PC-9 (cell line): Measurements from ENCODE around the gene NAV3. TPM values are rescaled to one million over a fixed set of nuclear protein-coding genes. Genes with fewer than 3 reads are reported as not detected.

Source experiments
- BruUV-seq: library from RNA; stranded (reverse); fragments of 400-500 nt; replicated peaks from 2 replicates; lab custom pipeline; 2021; lab: Mats Ljungman, UMichigan
- CTCF ChIA-PET: fragments of 300-600 bp; sonication (Branson Sonifier 250); formaldehyde crosslinking; loops from one replicate; lab custom pipeline; 2022; ENCODE audit warnings: antibody characterized with exemption; lab: Charles Lee
- POLR2A ChIA-PET: fragments of 300-600 bp; sonication (Branson Sonifier 250); formaldehyde crosslinking; loops from one replicate; lab custom pipeline; 2022; ENCODE audit warnings: antibody characterized with exemption; ENCODE audit not compliant: unreplicated experiment; lab: Charles Lee
- DNase-seq, 2 experiments: peaks; one replicate each; pipeline versions ENCODE4 v3.0.0 to v3.0.0-alpha.2; 2015 to 2022; ENCODE audit warnings: mixed read lengths in 1 of 2
- H2AFZ ChIP-seq: fragments of 200-600 bp; sonication (generic); 2 replicates; pipeline ENCODE4 v1.8.1; 2017; ENCODE audit warnings: antibody characterized with exemption
- H3F3A ChIP-seq: fragments of 200-600 bp; sonication (generic); 2 replicates; pipeline ENCODE4 v1.8.1; 2017; ENCODE audit warnings: antibody characterized with exemption, mild to moderate bottlenecking, low read depth; ENCODE audit not compliant: insufficient read depth
- H3K27ac ChIP-seq: fragments of 200-600 bp; sonication (generic); 2 replicates; pipeline ENCODE4 v1.6.1; 2016; ENCODE audit warnings: mixed run types
- H3K27me3 ChIP-seq: fragments of 200-600 bp; sonication (generic); 2 replicates; pipeline ENCODE4 v1.6.1; 2016; ENCODE audit warnings: low read depth, mixed run types; ENCODE audit not compliant: insufficient read depth
- H3K36me3 ChIP-seq: fragments of 200-600 bp; sonication (generic); 2 replicates; pipeline ENCODE4 v1.6.1; 2016; ENCODE audit warnings: low read depth, mixed run types
- H3K4me1 ChIP-seq: fragments of 200-600 bp; sonication (generic); replicated peaks from 2 replicates; pipeline ENCODE4 v1.6.1; 2016; ENCODE audit warnings: mixed run types; ENCODE audit not compliant: insufficient read depth
- H3K4me2 ChIP-seq: fragments of 200-600 bp; sonication (generic); 2 replicates; pipeline ENCODE4 v1.6.1; 2017; ENCODE audit warnings: mixed run types
- H3K4me3 ChIP-seq: fragments of 200-600 bp; sonication (generic); 2 replicates; pipeline ENCODE4 v1.6.1; 2016; ENCODE audit warnings: mixed run types
- H3K79me2 ChIP-seq: fragments of 200-600 bp; sonication (generic); 2 replicates; pipeline ENCODE4 v1.6.1; 2017; ENCODE audit warnings: low read depth, mixed run types
- H3K9me2 ChIP-seq: fragments of 200-600 bp; sonication (generic); 2 replicates; pipeline ENCODE4 v1.8.1; 2017; ENCODE audit warnings: mild to moderate bottlenecking; ENCODE audit not compliant: insufficient read depth
- H3K9me3 ChIP-seq: fragments of 200-600 bp; sonication (generic); 2 replicates; pipeline ENCODE4 v1.8.1; 2016; ENCODE audit warnings: low read depth; ENCODE audit not compliant: insufficient read depth
- H4K20me1 ChIP-seq: fragments of 200-600 bp; sonication (generic); 2 replicates; pipeline ENCODE4 v1.8.1; 2017; ENCODE audit not compliant: insufficient read depth
- EZH2 ChIP-seq: fragments of 200-600 bp; sonication (generic); IDR thresholded peaks from 2 replicates; pipeline ENCODE4 v1.8.0; 2017; ENCODE audit warnings: antibody characterized with exemption, low read depth
- intact Hi-C: fragments of 100-400 bp; cut with micrococcal nuclease; formaldehyde crosslinking; loops from one replicate; pipeline ENCODE4 v1.10.0; 2022; ENCODE audit not compliant: unreplicated experiment
- total RNA-seq: library from RNA; stranded (reverse); gene quantifications from 2 replicates; pipeline ENCODE4 v1.2.3, GENCODE V29; 2021
- TF ChIP-seq, protein P1 (sequence below): fragments of 200-600 bp; sonication (generic); conservative IDR thresholded peaks from 2 replicates; pipeline ENCODE4 v1.6.1; 2017; ENCODE audit warnings: mixed run types, antibody characterized with exemption, mild to moderate bottlenecking, moderate library complexity

The NAV3 gene
- total RNA-seq, 1 experiment from 2014 or later: 13.6 TPM

DNA sequence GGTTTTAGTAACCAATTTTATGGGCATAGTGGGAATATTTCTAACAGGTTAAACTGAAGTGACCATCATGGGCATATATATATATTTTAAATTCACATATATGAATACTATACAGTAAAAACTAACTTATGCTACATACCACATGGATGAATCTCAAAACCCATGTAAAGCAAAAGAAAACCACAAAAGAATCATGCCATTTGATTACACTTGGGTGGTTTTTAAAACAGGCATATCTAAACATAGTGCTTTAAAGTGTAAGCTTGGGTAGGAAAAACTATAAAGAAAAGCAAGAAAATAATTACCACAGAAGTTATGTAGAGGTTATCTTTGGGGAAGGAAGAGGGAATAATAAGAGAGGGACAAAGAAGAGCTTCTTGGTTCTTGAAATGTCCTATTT lies 326.1 kb downstream of the NAV3 start:
- no peaks in the 10 kb centered on the region for H3K79me2 ChIP-seq
- no peak overlapping the region for H2AFZ ChIP-seq
- DNase-seq: no peak
- H3K36me3 ChIP-seq: no peaks in the 10 kb centered on the region
- no peaks in the 10 kb centered on the region for H3K4me1 ChIP-seq
- intact Hi-C loops: no loop called here
- CTCF ChIA-PET: no interaction called here
- H3F3A ChIP-seq: no peaks in the 10 kb centered on the region
- no peak for TF ChIP-seq EZH2
- TF ChIP-seq, protein P1, sequence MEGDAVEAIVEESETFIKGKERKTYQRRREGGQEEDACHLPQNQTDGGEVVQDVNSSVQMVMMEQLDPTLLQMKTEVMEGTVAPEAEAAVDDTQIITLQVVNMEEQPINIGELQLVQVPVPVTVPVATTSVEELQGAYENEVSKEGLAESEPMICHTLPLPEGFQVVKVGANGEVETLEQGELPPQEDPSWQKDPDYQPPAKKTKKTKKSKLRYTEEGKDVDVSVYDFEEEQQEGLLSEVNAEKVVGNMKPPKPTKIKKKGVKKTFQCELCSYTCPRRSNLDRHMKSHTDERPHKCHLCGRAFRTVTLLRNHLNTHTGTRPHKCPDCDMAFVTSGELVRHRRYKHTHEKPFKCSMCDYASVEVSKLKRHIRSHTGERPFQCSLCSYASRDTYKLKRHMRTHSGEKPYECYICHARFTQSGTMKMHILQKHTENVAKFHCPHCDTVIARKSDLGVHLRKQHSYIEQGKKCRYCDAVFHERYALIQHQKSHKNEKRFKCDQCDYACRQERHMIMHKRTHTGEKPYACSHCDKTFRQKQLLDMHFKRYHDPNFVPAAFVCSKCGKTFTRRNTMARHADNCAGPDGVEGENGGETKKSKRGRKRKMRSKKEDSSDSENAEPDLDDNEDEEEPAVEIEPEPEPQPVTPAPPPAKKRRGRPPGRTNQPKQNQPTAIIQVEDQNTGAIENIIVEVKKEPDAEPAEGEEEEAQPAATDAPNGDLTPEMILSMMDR: no peak
- POLR2A ChIA-PET: interaction anchor here (0.5 kb wide), 1 partner anchor 697 kb away, joined by 3 read pairs; no protein-coding TSS in a partner anchor
- H3K4me3 ChIP-seq: no peak overlapping the region
- H3K4me2 ChIP-seq: no peak overlapping the region
- H3K27ac ChIP-seq: no peak overlapping the region
- peaks cover 6% of the 10 kb centered on the region; the same call in 1 of the 2 replicates for H3K9me2 ChIP-seq
- H4K20me1 ChIP-seq: no peaks in the 10 kb centered on the region
- no peaks in the 10 kb centered on the region for H3K27me3 ChIP-seq
- H3K9me3 ChIP-seq: no peaks in the 10 kb centered on the region; the same call in 1 of the 2 replicates
- no TSS peak for BruUV-seq

DNA sequence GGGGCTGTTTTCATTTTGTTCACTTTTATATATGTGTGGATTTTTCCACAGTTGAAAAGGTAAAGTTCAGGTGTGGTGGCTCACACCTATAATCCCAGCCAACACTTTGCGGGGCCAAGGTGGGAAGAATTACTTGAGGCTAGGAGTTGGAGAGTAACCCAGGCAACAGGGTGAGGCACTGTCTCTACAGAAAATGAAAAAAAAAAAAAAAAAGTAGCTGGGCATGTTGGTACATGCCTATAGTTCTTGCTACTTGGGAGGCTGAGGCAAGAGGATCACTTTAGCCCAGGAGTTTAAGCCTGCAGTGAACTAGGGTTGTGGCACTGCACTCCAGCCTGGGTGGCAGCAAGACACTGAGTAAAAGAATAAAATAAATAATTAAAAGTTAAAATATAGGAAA lies 326.5 kb downstream of the NAV3 start:
- CTCF ChIA-PET: interaction anchor here (0.6 kb wide), 1 partner anchor 534 kb away, joined by 3 read pairs; no protein-coding TSS in a partner anchor
- Histone ChIP-seq H4K20me1 (no peaks in the 10 kb centered on the region), H3K9me2 (peaks cover 6% of the 10 kb centered on the region; the same call in 1 of the 2 replicates), H3K27me3 (no peaks in the 10 kb centered on the region), H3K27ac (no peak overlapping the region), H3K79me2 (no peaks in the 10 kb centered on the region), H3F3A (no peaks in the 10 kb centered on the region), H3K36me3 (no peaks in the 10 kb centered on the region), H3K4me1 (no peaks in the 10 kb centered on the region), H3K9me3 (no peaks in the 10 kb centered on the region; the same call in 1 of the 2 replicates), H2AFZ (no peak overlapping the region), H3K4me3 (no peak overlapping the region), H3K4me2 (no peak overlapping the region)
- intact Hi-C loops: no loop called here
- BruUV-seq: no TSS peak
- DNase-seq: no peak
- TF ChIP-seq EZH2: no peak
- TF ChIP-seq, protein P1: no peak
- POLR2A ChIA-PET: no interaction called here

DNA sequence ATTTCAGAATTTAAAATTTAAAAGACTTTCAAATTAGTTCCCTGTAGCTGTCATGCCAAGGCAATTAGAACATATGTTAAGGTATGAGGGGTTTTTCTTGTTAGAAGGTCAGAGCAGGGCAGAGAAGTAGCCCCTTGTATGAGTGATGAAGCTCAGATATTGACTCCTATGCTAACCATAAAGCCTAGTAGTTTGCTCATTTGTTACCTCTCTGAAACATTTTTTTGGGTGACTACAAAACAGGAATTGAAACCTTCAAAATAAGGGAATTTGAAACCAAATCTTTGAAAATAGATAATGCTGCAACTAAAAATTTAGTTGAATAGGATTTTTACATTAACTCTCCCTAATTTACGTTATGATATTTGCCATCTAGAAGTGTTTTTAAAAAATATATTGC lies 333.5 kb downstream of the NAV3 start:
- no peak for TF ChIP-seq EZH2
- TF ChIP-seq, protein P1: no peak
- DNase-seq: no peak
- Histone ChIP-seq H3K4me1 (no peaks in the 10 kb centered on the region), H2AFZ (no peak overlapping the region), H3K9me2 (no peaks in the 10 kb centered on the region), H3K36me3 (no peaks in the 10 kb centered on the region), H3K79me2 (no peaks in the 10 kb centered on the region), H3F3A (no peaks in the 10 kb centered on the region), H3K4me3 (no peak overlapping the region), H3K27me3 (no peaks in the 10 kb centered on the region), H3K9me3 (no peaks in the 10 kb centered on the region), H4K20me1 (no peaks in the 10 kb centered on the region), H3K4me2 (no peak overlapping the region), H3K27ac (no peak overlapping the region)
- POLR2A ChIA-PET: interaction anchor here (0.7 kb wide), 1 partner anchor 1661 kb away, joined by 4 read pairs; no protein-coding TSS in a partner anchor
- intact Hi-C loops: no loop called here
- CTCF ChIA-PET: no interaction called here
- no TSS peak for BruUV-seq
